GM23248 (cell line): ENCODE data around the gene C16orf95.

ENCODE experiments used
- EZH2 ChIP-seq: fragments of 200-600 bp; sonication (generic); IDR thresholded peaks from 2 replicates; pipeline ENCODE4 v1.6.1; 2018; ENCODE audit warnings: antibody characterized with exemption, mild to moderate bottlenecking; ENCODE audit not compliant: insufficient read depth, poor library complexity, severe bottlenecking
- EZH2phosphoT487 ChIP-seq: fragments of 200-600 bp; sonication (generic); IDR thresholded peaks from 2 replicates; pipeline ENCODE4 v1.6.1; 2018; ENCODE audit warnings: antibody characterized with exemption, moderate library complexity, mild to moderate bottlenecking, low read depth; ENCODE audit not compliant: insufficient read depth

DNA sequence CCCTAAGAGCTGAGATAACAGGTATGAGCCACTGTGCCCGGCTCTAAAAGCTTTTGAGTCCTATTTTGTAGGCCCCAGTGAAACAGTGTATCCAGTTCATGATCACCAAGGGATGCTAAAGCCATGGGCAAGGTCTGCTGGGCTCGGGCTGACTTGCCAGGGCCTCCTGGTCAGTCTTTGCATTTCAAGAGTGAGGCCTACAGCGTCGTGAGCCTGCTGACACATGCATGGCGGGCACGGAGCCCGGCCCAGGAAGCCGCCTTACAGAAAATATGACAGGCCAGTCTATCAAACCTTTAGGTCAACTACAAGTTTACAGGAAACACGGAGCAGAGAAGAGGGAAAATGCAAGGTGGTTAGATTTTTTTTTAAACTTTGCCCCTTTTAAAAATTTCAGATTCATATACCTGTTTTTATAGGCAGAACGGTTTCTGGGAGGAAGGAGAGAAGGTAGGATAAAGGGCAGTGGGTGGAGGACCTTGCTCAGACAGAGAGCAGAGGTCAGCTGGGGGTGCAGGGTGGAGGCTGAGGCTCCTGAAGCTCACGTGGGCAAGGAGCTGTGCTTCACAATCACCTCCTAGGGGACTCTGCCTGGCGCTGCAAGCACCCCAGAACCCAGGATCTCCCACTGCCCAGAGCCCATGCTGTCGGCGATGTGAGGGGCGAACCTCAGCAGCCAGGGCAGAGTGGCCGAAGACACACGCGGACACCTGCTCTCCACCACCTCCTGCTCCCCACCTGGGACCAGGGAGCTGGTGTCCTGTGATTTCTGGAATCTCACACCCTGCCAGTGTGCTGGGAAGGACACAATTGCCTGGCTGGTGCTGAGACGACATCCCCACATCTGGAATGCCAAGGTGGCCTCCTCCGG, 21.3 kb downstream of the C16orf95 start:
- no peak for TF ChIP-seq EZH2
- TF ChIP-seq EZH2phosphoT487, result no peak
